Esophagus muscularis mucosa (tissue), 4 donors: ENCODE measurements around the gene SLC35D3.

Experiments
- EP300 ChIP-seq: sonication (generic); formaldehyde crosslinking; IDR thresholded peaks from one replicate; pipeline ENCODE4 v1.6.1; 2017; ENCODE audit warnings: antibody characterized with exemption
- POLR2A ChIP-seq: fragments of 450-650 bp; IDR thresholded peaks from one replicate; pipeline ENCODE4 v1.6.1; 2017; ENCODE audit warnings: antibody characterized with exemption, moderate library complexity, mild to moderate bottlenecking, low read depth
- TF ChIP-seq, protein P1 (sequence below), 3 experiments: fragments of 200-600 bp in 2 of 3; fragments of 450-650 bp in 1 of 3; sonication (generic) in 2 of 3; IDR thresholded peaks; one replicate each; pipeline ENCODE4 v1.5.1; 2017 to 2019; ENCODE audit warnings: antibody characterized with exemption in 3 of 3, mild to moderate bottlenecking in 2 of 3, moderate library complexity in 1 of 3

DNA sequence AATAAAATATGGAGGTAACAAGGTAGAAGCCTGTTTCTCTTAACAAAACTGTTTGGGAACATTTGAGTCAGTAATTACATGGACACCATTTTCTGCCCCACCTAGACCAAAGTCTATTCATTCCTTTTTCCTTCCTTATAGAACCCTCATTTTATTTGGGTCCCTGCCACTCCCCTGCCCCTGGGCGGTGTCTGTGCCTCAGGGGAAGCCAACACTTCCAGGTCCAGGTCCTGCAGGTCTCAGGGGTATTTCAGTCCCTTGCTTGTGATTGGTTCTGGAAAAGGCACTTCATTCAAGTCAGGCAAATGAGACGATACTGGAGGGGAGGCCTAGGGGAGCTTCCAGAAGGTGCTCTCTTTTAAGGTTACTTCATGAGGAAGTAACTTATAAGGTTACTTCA, 42.3 kb downstream of the SLC35D3 start:
- TF ChIP-seq EP300: no peak
- TF ChIP-seq, protein P1, sequence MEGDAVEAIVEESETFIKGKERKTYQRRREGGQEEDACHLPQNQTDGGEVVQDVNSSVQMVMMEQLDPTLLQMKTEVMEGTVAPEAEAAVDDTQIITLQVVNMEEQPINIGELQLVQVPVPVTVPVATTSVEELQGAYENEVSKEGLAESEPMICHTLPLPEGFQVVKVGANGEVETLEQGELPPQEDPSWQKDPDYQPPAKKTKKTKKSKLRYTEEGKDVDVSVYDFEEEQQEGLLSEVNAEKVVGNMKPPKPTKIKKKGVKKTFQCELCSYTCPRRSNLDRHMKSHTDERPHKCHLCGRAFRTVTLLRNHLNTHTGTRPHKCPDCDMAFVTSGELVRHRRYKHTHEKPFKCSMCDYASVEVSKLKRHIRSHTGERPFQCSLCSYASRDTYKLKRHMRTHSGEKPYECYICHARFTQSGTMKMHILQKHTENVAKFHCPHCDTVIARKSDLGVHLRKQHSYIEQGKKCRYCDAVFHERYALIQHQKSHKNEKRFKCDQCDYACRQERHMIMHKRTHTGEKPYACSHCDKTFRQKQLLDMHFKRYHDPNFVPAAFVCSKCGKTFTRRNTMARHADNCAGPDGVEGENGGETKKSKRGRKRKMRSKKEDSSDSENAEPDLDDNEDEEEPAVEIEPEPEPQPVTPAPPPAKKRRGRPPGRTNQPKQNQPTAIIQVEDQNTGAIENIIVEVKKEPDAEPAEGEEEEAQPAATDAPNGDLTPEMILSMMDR (IDR thresholded peaks at IDR 0.05): no peak
- TF ChIP-seq POLR2A: no peak
